ENCODE measurements around the gene WIPF1. TPM values are rescaled to one million over a fixed set of nuclear protein-coding genes. Genes with fewer than 3 reads are reported as not detected.
A peak's percentile ranks its signal among the peaks of the same experiment; 100 is the strongest.

Gene WIPF1
- total and polyA plus RNA-seq, 2 of the 13 experiments (the other 11 are each of a cell fraction or from before 2014, with no cell fraction given): 0.01 TPM; not detected in 1

DNA sequence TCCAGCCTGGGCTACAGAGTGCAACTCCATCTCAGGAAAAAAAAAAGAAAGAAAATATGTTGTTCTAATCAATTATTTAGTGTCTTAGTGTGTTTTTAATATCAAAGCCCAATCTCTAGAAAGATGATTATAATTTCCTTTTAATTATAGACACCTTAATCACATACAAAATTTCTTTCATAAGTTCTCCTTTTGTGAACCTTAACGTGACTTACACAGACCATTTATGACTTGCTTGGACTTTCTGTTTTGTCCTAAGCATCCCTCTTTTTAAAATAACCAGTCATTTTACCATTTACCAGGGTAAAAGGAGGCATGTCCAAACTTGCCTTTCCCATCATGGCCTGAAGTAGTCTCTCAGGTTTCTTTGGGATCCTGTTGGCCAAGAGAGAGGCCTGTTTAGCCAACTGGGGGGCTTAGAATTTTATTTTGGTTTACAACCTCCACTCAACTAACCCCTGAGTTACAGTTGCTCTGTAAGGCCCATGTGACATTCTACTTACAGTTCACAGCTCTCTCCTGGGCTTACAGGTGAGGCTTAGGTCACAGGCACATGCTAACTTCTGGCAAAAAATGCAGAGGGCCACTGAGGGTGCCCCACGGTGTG is 86.9 kb downstream of the WIPF1 start (continued):
- TF ChIP-seq, protein P1, sequence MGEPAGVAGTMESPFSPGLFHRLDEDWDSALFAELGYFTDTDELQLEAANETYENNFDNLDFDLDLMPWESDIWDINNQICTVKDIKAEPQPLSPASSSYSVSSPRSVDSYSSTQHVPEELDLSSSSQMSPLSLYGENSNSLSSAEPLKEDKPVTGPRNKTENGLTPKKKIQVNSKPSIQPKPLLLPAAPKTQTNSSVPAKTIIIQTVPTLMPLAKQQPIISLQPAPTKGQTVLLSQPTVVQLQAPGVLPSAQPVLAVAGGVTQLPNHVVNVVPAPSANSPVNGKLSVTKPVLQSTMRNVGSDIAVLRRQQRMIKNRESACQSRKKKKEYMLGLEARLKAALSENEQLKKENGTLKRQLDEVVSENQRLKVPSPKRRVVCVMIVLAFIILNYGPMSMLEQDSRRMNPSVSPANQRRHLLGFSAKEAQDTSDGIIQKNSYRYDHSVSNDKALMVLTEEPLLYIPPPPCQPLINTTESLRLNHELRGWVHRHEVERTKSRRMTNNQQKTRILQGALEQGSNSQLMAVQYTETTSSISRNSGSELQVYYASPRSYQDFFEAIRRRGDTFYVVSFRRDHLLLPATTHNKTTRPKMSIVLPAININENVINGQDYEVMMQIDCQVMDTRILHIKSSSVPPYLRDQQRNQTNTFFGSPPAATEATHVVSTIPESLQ (CRISPR knock-in tag; conservative IDR thresholded peaks at IDR 0.05): no peak
- no peak for TF ChIP-seq ZFP37 (CRISPR knock-in tag; IDR thresholded peaks at IDR 0.05; ENCODE audit: borderline replicate concordance)
- TF ChIP-seq ZIK1 (CRISPR knock-in tag; IDR thresholded peaks at IDR 0.05; ENCODE audit: borderline replicate concordance, low read depth): no peak
- TF ChIP-seq ZBTB25 (CRISPR knock-in tag; IDR thresholded peaks at IDR 0.05): no peak
- TF ChIP-seq CEBPZ (IDR thresholded peaks at IDR 0.05; ENCODE audit: low read length): peak; percentile 69; the same call in 1 of the 2 replicates
- TF ChIP-seq NR3C1 (CRISPR knock-in tag; IDR thresholded peaks at IDR 0.05): no peak
- TF ChIP-seq TBP (CRISPR knock-in tag; IDR thresholded peaks at IDR 0.05): no peak
- TF ChIP-seq NR2F1 (CRISPR knock-in tag; IDR thresholded peaks at IDR 0.05): no peak
- TF ChIP-seq, protein P2, sequence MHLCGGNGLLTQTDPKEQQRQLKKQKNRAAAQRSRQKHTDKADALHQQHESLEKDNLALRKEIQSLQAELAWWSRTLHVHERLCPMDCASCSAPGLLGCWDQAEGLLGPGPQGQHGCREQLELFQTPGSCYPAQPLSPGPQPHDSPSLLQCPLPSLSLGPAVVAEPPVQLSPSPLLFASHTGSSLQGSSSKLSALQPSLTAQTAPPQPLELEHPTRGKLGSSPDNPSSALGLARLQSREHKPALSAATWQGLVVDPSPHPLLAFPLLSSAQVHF (CRISPR knock-in tag; IDR thresholded peaks at IDR 0.05): no peak
- TF ChIP-seq HIVEP1 (CRISPR knock-in tag; IDR thresholded peaks at IDR 0.05): no peak
- 0 out of 2 replicates have a peak, but pooled peaks have one; percentile 33 for TF ChIP-seq SETDB1 (CRISPR knock-in tag; IDR thresholded peaks at IDR 0.05; ENCODE audit: borderline replicate concordance)
- TF ChIP-seq ZSCAN20 (CRISPR knock-in tag; IDR thresholded peaks at IDR 0.05; ENCODE audit: borderline replicate concordance): no peak
- no peak for TF ChIP-seq MAFF (IDR thresholded peaks at IDR 0.05; ENCODE audit: low read depth, low read length)
- no peak for TF ChIP-seq ZNF383 (CRISPR knock-in tag; IDR thresholded peaks at IDR 0.05; ENCODE audit: borderline replicate concordance)
- TF ChIP-seq ZNF556 (CRISPR knock-in tag; IDR thresholded peaks at IDR 0.05; ENCODE audit: borderline replicate concordance): no peak
- TF ChIP-seq, protein P3, sequence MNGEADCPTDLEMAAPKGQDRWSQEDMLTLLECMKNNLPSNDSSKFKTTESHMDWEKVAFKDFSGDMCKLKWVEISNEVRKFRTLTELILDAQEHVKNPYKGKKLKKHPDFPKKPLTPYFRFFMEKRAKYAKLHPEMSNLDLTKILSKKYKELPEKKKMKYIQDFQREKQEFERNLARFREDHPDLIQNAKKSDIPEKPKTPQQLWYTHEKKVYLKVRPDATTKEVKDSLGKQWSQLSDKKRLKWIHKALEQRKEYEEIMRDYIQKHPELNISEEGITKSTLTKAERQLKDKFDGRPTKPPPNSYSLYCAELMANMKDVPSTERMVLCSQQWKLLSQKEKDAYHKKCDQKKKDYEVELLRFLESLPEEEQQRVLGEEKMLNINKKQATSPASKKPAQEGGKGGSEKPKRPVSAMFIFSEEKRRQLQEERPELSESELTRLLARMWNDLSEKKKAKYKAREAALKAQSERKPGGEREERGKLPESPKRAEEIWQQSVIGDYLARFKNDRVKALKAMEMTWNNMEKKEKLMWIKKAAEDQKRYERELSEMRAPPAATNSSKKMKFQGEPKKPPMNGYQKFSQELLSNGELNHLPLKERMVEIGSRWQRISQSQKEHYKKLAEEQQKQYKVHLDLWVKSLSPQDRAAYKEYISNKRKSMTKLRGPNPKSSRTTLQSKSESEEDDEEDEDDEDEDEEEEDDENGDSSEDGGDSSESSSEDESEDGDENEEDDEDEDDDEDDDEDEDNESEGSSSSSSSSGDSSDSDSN (CRISPR knock-in tag; IDR thresholded peaks at IDR 0.05): no peak
- TF ChIP-seq RXRA (CRISPR knock-in tag; IDR thresholded peaks at IDR 0.05): no peak
- no peak for TF ChIP-seq CREB1 (IDR thresholded peaks at IDR 0.05)
- no peak for TF ChIP-seq CREB1 (CRISPR knock-in tag; IDR thresholded peaks at IDR 0.05)
- TF ChIP-seq ZBTB3 (CRISPR knock-in tag; IDR thresholded peaks at IDR 0.05; ENCODE audit: borderline replicate concordance, low read depth): no peak
- no peak for TF ChIP-seq NR1H2 (CRISPR knock-in tag; IDR thresholded peaks at IDR 0.05; ENCODE audit: borderline replicate concordance, low read depth)
